Measurements from ENCODE around the gene LCAT.
"Not testable (repeated sequence)": the region's sequence is repeated elsewhere in the genome, so short reads cannot be mapped to it uniquely, and the experiment has no call there.

The LCAT gene

GRCh38 chr16:67943619-67944504 is at the start of gene LCAT:
Gene LCAT, minus strand, starts transcription at chr16:67944120. Its CDS starts 19 bp downstream, at chr16:67944101.
- no peak for DNase-seq

GRCh38 chr16:67993207-67994039 is 49.5 kb upstream of the LCAT start:
- DNase-seq = peak; percentile 13

GRCh38 chr16:67992661-67993206 is 48.8 kb upstream of the LCAT start:
- no peak for DNase-seq

GRCh38 chr16:67990018-67990386 is 46.1 kb upstream of the LCAT start:
- DNase-seq = no peak

- DNase-seq = no peak
These were observed 45.5 kb upstream of the LCAT start for GRCh38 chr16:67989322-67990017.

- DNase-seq = no peak
These were observed 44.8 kb upstream of the LCAT start for GRCh38 chr16:67988675-67989074.

GRCh38 chr16:67987460-67988160 is 43.7 kb upstream of the LCAT start:
- DNase-seq = no peak

- no peak for DNase-seq
These were observed 43.0 kb upstream of the LCAT start for GRCh38 chr16:67986949-67987348.

GRCh38 chr16:67982011-67982696 is 38.2 kb upstream of the LCAT start:
- no peak for DNase-seq

- DNase-seq = no peak
These were observed 36.2 kb upstream of the LCAT start, which contains the start of gene DPEP3 for GRCh38 chr16:67979955-67980678. Gene DPEP3, minus strand, starts transcription at chr16:67980499. Its CDS starts 119 bp downstream, at chr16:67980380.

GRCh38 chr16:67977469-67978227 is 33.7 kb upstream of the LCAT start:
- no peak for DNase-seq

GRCh38 chr16:67977005-67977404 is 33.1 kb upstream of the LCAT start:
- no peak for DNase-seq

GRCh38 chr16:67976205-67976604 is 32.3 kb upstream of the LCAT start:
- no peak for DNase-seq

GRCh38 chr16:67975321-67976105 is 31.6 kb upstream of the LCAT start:
- no peak for DNase-seq

- DNase-seq = not testable (repeated sequence)
These were observed 28.4 kb upstream of the LCAT start for GRCh38 chr16:67972285-67972684.

- DNase-seq = no peak
These were observed 27.2 kb upstream of the LCAT start for GRCh38 chr16:67971111-67971510.

- no peak for DNase-seq
These were observed 25.5 kb upstream of the LCAT start for GRCh38 chr16:67969254-67970039.
